ENCODE measurements around the gene ENG.
A peak's percentile ranks its signal among the peaks of the same experiment; 100 is the strongest.
"Not testable (repeated sequence)": the region's sequence is repeated elsewhere in the genome, so short reads cannot be mapped to it uniquely, and the experiment has no call there.

Gene ENG

GRCh38 chr9:127844821-127845359, 9.6 kb downstream of the ENG start:
- peak; percentile 47 for DNase-seq (ENCODE audit: low spot score)

GRCh38 chr9:127841087-127841835, 13.2 kb downstream of the ENG start:
- DNase-seq (ENCODE audit: low spot score): no peak

- peak; percentile 91 for DNase-seq (ENCODE audit: low spot score)
These were observed 15.9 kb downstream of the ENG start for GRCh38 chr9:127838375-127839078.

GRCh38 chr9:127837346-127837745, 17.1 kb downstream of the ENG start:
- no peak for DNase-seq (ENCODE audit: low spot score)

DNA sequence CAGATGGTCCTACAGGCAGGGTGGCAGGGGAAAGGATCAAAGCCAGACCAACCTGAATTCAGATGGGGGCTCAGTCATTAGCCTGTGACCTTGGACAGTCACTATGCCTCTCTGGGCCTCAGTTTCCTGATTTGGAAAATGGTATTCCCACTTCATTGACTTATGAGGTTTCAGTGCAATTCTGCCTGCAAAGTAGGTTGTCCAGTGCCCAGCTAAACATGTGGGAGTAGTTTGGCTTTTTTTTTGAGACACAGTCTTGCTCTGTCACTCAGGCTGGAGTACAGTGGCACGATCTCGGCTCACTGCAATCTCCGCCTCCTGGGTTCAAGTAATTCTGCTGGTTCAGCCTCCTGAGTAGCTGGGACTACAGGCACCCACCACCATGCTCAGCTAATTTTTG, 17.9 kb downstream of the ENG start:
- not testable (repeated sequence) for DNase-seq (ENCODE audit: low spot score)

- peak; percentile 21 for DNase-seq (ENCODE audit: low spot score)
These were observed 18.4 kb downstream of the ENG start for GRCh38 chr9:127835991-127836516.

DNA sequence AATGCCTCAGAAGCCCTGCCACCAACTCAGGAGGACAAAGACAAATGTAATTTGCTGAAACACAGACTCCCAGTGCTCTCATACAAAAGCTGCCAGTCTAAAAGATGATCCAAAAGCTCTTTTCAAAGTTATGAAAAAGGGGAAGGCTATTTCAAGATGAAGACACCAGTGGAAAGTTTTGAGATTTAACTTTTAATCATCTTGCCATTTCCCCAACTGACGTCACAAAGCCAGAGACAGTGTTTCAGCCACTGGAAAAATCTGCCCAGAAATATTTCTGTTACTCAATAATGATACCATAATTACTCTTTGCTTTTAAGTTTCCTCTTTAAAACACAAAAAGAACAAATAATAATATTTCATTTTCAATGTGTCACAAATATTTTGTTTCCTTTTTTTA, 20.9 kb downstream of the ENG start:
- DNase-seq (ENCODE audit: low spot score): no peak

GRCh38 chr9:127832248-127832647, 22.2 kb downstream of the ENG start:
- DNase-seq (ENCODE audit: low spot score): peak; percentile 28

DNA sequence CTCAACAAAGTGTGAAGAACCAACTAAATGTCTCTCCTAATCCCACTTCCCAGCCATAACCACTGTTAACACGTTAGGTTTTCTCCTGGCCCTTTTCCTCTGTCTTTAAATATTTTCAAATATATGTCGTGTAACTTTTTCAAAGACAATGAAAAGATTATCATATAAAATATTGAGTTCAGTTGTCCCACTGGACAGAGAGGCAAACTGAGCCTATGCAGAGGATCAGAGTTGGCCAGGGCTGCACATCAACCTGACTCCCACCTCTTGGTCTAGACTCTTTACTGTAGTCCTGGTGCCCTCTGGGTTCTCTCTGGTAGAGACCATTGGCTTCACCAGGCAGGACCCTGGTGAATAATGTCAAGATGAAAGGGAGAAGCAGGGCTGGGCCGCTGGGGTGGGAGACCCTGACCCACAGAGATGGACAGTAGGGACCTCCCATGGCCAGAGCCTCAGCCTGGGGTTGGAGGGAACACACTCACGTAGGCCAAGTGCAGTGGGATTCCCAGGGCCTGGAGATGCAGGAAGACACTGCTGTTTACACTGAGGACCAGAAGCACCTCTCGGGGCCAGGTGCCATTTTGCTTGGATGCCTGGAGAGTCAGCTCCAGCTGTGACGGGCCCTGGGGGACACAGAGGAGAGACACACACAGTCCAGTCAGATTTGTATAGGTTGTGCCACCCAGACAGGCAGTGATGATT, 25.1 kb downstream of the ENG start:
- DNase-seq (ENCODE audit: low spot score): no peak

DNA sequence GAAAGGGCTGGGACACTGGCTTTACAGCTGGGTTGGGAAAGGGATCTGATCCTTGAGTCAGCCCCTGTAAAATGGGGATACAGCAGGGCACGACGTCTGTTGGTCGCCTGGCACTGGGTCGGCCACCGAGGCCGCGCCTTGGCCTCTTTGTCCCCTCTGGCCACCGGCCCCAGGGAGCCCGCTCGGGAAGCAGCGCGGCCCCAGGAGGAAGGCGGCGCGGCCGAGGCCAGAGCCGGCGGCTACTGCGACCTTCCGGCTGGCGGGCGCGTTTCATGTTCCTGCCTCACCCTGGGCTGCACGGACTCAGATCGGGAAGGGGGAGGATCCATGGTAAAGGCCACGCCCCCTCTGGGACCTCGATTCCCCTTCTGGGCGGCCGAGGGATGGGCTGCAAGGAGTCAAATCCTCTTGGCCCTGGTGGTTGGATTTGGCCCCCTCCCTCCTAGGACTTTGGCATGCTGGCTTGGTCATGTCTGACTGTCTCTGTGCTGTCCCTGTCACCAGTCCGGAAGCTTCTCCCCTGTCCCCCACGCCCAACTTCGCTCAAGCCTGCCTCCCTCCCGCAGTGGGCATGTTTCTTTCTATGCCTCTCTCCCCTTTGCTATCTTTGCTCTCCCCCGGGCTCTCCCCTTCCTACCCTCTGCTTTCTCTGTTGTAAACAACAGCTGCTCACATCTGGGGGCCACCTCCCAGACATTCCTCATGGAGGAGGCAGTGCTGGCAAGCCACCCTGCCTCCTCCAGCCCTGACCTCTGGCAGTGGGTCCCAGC, 26.0 kb downstream of the ENG start:
- DNase-seq (ENCODE audit: low spot score): peak; percentile 65

DNA sequence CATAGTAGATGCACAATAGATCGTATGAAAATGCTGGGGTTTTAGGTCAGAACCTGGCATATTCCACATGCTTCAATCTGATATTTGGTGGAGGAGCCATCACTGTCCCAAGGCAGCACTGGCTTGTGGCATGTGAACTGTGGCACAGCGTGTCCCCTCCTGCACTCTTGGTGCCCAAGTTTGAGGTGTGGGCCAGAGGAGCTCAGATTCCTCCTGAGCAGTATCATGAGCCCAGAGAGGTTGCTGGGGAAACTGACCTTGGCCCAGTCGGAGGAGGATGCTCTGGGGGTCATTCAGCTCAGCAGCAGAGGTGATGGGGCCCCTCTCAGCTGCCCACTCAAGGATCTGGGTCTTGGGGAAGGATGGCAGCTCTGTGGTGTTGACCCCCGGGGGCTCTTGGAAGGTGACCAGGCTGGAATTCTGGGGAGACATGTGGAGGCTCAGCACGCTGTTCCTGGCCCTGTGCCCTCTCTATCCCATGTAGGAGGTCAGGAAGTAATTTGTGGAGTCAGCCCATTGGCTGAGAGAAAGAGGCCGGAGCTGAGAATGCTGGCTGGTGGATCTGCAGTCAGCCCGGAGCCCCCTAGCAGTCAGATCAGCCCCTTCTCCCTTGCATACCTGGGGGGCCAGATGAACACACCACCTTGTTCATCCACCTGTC, 28.1 kb downstream of the ENG start:
- DNase-seq (ENCODE audit: low spot score): no peak

DNA sequence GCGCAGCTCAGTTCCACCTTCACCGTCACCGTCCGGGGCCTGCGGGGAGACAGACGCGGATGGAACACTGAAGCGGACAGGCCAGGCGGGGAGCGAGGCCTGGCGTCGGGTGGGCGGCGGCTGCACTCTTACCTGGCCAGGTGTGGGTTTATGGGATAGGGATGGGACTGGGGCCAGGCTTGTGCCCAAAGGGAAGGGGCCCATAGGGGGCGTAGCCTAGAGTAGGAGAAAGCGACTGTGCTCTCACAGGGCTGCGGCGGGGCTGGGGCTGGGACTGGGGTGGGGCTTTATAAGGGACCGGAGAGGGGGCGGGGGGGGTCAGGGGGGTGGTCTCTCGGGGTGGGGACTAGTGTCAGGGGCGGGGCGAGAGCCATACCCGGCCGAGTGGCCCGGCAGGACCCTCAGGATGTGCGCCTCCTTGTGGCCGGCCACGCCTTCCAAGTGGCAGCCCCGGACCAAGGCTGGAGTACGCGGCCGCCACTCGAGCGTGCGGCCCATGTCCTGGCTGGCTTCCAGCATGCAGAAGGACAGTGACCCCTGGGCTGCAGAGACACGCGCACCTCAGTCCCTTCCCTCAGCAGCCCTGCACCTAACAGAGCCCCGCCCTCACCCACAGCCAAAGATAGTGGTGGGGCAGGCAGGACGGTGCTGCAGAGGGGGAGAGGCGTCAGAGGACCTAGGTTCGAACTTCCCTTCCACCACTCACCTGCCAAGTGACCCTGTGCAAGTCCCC, 29.0 kb downstream of the ENG start:
- peak; percentile 36 for DNase-seq (ENCODE audit: low spot score)

DNA sequence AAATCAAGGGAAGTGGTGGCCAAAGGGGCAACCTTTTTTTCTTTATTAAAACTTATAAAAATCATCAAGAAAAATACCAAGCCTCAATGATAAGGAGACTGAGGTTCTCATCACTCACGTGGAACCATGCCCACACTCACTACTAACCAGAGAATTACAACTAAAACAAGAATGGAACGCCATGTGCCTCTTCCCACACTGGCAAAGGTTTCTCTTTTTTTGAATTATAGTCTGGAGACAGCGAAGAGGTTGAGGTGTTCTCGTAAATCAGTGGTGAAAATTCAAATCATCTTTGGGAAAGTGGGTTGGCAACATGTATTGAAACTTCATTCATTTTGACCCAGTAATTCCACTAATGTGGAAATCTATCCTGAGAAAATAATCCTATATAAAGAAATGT, 32.4 kb downstream of the ENG start:
- no peak for DNase-seq (ENCODE audit: low spot score)

GRCh38 chr9:127818574-127818973, 35.9 kb downstream of the ENG start:
- no peak for DNase-seq (ENCODE audit: low spot score)

GRCh38 chr9:127817881-127818434, 36.5 kb downstream of the ENG start:
- no peak for DNase-seq (ENCODE audit: low spot score)

DNA sequence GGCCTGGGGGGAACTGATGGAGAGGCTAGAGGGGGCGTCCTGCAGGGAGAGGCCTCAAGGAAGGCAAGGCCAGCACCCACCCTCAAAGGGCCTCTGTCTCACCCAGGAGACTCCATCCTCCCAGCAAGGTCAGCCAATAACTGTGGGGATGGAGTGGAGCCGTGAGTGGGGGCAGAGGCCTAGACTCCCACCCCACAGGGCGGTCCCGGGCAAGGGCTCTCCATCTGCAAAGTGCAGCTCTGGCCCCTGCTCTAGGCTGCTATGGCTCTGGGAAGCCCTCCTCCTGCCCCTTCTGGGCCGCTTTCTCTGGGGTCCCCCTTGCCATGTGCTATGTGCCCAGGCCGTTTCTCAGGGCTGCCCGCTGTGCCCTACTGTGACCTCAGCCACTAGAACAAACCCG, 37.7 kb downstream of the ENG start:
- no peak for DNase-seq (ENCODE audit: low spot score)

GRCh38 chr9:127816362-127816725, 38.1 kb downstream of the ENG start:
- DNase-seq (ENCODE audit: low spot score): no peak

- DNase-seq (ENCODE audit: low spot score): no peak
These were observed 38.7 kb downstream of the ENG start for GRCh38 chr9:127815512-127816361.
